IPS DF 6.9 (cell line): ENCODE measurements around the gene GFER.
A peak's percentile ranks its signal among the peaks of the same experiment; 100 is the strongest.

Experiments
- DNase-seq: peaks from one replicate; pipeline ENCODE4 v3.0.0-alpha.2; 2013; ENCODE audit warnings: low read depth, low spot score
- H3K27ac ChIP-seq: one replicate; pipeline ENCODE4 v1.5.1; 2013; ENCODE audit warnings: low read length, control low read depth
- H3K27me3 ChIP-seq: 2 replicates; pipeline ENCODE4 v1.6.1; 2013; ENCODE audit warnings: mild to moderate bottlenecking, low read length; ENCODE audit not compliant: control insufficient read depth, insufficient read depth
- H3K36me3 ChIP-seq: 2 replicates; pipeline ENCODE4 v1.6.1; 2013; ENCODE audit warnings: low read length; ENCODE audit not compliant: control insufficient read depth, insufficient read depth
- H3K4me1 ChIP-seq: 2 replicates; pipeline ENCODE4 v1.6.1; 2013; ENCODE audit warnings: low read length; ENCODE audit not compliant: control insufficient read depth, insufficient read depth
- H3K4me3 ChIP-seq: 2 replicates; pipeline ENCODE4 v1.5.1; 2013; ENCODE audit warnings: mild to moderate bottlenecking, low read length
- H3K9me3 ChIP-seq: 2 replicates; pipeline ENCODE4 v1.6.1; 2013; ENCODE audit warnings: low read length, inconsistent platforms; ENCODE audit not compliant: control insufficient read depth, insufficient read depth
- WGBS: extraction: QIAGEN DNeasy Blood & Tissue Kit; methylation state at CpG from one replicate; pipeline ENCODE4 v1.1.7; 2013; ENCODE audit warnings: mixed read lengths, missing lambda C conversion rate; ENCODE audit not compliant: insufficient read length, insufficient coverage; 5-methylcytosine and 5-hydroxymethylcytosine counted together

GFER gene

DNA sequence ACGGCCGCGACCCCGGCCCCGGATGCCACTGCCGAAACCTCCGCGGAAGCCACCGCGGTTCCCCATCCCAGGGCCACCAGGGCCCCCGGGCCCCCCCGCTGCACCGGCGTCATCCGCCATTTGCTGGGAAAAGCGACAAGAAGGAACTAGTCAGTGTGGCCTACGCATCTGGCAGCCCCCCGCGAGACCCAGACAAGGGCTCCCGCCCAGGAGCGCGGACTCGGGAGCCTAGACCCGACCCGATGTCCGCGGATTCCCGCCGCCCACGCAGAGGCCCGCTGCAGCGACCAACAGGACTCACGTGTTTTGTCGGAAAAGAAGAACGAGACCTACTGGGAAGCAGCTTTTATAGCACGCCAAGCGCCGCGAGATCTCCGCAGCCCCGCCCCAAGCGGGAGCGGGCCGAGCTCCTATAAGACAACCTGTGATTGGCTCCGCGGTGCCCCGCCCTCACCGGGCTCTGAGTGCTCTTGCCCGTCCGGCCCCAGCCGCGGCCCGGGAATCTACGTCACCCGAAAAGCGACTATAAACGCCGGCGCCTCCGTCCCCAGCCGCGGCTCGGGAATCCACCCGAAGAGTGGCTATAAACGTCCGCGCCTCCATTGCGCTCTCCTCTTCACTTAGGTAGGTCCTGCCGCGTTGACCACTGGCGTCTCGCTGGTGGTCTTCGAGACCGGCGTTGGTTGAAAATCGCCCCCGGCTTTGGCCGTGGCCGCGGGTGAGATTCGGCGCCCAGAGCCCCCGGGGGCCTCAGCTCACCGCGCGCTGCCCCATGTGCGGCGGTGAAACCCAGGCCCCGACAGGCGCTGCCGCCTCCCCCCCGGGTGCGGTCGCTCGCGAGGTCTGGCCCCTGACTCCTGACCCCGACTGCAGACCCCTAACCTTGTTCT is 19.2 kb upstream of the GFER start, which contains the start of gene RPS2:
Gene RPS2, minus strand, starts transcription at position 321 of the 890 bp plus-strand sequence. Its CDS starts 201 bp downstream, at position 120.
- WGBS, result no CpG with 5 or more reads among the region's 97 CpGs
- Histone ChIP-seq H3K36me3 (peaks cover 18% of the 10 kb centered on the region), H3K9me3 (no peaks in the 10 kb centered on the region), H3K4me3 (peak within 1 kb of the TSS; percentile 92), H3K27ac (no peak within 1 kb of the TSS), H3K27me3 (no peaks in the 10 kb centered on the region), H3K4me1 (no peaks in the 10 kb centered on the region)
- DNase-seq, result peak; percentile 89

DNA sequence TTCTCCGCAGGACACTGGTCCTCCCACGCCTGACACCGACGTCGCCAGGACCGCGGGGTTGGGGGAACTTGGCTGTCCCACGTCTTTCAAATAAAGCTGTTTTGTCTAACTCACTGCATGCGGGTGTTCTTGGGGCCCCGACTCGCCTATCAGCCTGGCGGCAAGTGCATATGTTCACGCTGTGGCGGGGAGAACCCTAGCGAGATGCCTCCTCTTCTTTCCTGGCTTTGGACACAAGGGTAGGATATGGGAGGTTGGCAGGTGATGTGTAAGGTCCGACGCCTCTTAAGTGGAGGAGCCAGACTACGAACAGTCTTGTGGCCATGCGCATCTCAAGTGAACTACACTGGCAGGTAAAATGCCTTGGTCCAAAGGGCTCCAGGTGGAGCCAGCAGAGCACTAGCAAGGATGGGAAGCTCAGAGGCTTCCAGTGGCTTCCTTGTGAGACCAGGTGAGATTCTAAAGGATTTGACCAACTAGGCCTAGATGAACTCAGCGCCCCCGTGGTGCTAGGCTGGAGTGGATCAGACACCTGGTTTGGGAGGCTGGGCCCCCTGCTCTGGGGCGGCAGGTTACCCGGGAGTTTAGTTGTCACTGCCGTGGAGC is 18.5 kb upstream of the GFER start:
- no CpG with 5 or more reads among the region's 24 CpGs for WGBS
- Histone ChIP-seq H3K4me1 (no peaks in the 10 kb centered on the region), H3K27me3 (no peaks in the 10 kb centered on the region), H3K36me3 (peaks cover 18% of the 10 kb centered on the region), H3K9me3 (no peaks in the 10 kb centered on the region), H3K27ac (no peak overlapping the region), H3K4me3 (peak overlapping the region; percentile 92)
- DNase-seq, result no peak

DNA sequence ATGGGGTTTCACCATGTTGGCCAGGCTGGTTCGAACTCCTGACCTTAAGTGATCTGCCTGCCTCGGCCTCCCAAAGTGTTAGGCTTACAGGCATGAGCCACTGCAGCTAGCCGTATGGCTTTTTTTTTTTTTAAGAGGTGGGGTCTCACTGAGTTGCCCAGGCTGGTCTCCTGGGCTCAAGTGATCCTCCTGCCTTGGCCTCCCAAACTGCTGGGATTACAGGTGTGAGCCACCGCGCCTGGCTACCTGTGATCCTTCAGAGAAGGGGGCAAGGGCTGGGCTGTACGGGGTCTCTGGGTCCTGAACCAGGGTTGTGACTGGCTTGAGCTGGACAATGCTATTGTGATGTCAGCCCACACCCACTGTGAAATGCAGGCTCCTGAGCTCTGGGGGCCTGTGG is 17.5 kb upstream of the GFER start, which contains the start of gene RNF151:
Gene RNF151, plus strand, starts transcription at position 397 of the 400 bp plus-strand sequence. CDS start 26 bp downstream, outside the sequence.
- Histone ChIP-seq H3K4me1 (0 out of 2 replicates have a peak, but pooled peaks cover 2% of the 10 kb centered on the region), H3K36me3 (peaks cover 18% of the 10 kb centered on the region), H3K27me3 (no peaks in the 10 kb centered on the region), H3K27ac (no peak within 1 kb of the TSS), H3K9me3 (no peaks in the 10 kb centered on the region), H3K4me3 (peak within 1 kb of the TSS; percentile 92; the same call in 1 of the 2 replicates)
- no peak for DNase-seq
- WGBS, result no CpG with 5 or more reads among the region's 6 CpGs

DNA sequence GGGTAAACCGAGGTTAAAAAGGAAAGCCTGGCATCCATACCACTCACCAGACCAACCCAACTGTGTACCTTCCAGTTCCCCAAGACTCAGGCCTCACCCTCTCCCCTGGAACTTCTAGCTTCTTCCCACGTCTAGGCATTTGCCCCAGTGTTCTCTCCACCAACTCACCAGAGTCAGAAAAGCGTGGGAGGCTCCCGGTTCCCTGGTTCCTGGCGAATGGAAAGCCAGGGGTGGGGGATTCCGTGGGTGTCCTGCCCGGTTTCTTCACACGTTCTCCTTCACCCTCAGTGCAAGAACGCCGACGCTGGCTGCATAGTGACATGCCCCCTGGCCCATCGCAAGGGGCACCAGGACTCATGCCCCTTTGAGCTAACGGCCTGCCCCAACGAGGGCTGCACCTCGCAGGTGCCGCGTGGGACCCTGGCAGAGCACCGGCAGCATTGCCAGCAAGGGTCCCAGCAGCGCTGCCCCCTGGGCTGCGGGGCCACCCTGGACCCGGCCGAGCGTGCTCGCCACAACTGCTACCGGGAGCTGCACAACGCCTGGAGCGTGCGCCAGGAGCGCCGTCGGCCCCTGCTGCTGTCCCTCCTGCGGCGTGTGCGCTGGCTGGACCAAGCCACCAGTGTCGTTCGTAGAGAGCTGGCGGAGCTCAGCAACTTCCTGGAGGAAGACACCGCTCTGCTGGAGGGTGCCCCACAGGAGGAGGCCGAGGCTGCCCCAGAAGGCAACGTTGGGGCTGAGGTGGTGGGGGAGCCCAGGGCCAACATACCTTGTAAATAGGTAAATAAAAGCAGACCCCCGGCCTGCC is 15.6 kb upstream of the GFER start:
- Histone ChIP-seq H3K4me3 (no peak overlapping the region), H3K27me3 (no peaks in the 10 kb centered on the region), H3K4me1 (peaks cover 5% of the 10 kb centered on the region), H3K27ac (no peak overlapping the region), H3K9me3 (no peaks in the 10 kb centered on the region), H3K36me3 (peaks cover 6% of the 10 kb centered on the region)
- DNase-seq, result no peak
- no CpG with 5 or more reads among the region's 41 CpGs for WGBS

DNA sequence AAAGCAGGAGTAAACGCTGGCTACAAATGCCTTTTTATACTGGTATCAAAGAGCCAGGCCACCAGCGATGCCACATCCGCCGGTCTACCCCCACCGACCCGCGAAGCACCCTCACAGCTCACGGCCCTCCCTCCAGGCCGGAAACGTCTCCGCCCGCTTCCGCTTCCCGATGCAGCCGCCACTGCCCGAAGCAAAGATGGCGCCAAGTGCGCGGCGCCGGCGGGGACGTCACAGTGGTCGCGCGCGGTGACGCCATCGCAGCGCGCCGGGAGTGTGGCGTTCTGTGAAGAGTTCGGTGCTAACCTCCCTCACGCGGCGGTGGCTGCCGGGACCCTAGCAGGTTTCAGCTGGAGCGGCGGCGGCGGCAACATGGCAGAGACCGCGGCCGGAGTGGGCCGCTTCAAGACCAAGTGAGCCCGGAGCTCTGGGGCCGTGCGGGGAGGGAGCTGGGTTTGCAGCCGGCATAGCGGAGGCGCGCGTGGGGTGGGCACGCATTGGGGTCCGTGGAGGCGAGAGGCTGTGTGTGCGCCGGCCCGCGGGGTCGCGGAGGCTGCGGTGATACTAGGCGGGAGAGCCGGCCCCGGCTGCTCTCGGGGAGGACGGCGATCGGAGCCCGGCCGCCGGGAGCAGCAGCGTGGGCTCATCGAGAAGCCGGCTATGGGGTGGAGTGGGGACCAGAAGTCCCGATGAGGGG is 12.1 kb upstream of the GFER start, which contains the start of gene TBL3:
Gene TBL3, plus strand, starts transcription at position 258 of the 694 bp plus-strand sequence. Its CDS starts 112 bp downstream, at position 370.
- no CpG with 5 or more reads among the region's 78 CpGs for WGBS
- H3K27ac ChIP-seq, result no peak within 1 kb of the TSS
- no peaks in the 10 kb centered on the region for H3K9me3 ChIP-seq
- H3K4me3 ChIP-seq, result peak within 1 kb of the TSS; percentile 90
- peaks cover 5% of the 10 kb centered on the region for H3K4me1 ChIP-seq
- H3K36me3 ChIP-seq, result peaks cover 24% of the 10 kb centered on the region
- DNase-seq, result peak; percentile 83
- H3K27me3 ChIP-seq, result no peaks in the 10 kb centered on the region

DNA sequence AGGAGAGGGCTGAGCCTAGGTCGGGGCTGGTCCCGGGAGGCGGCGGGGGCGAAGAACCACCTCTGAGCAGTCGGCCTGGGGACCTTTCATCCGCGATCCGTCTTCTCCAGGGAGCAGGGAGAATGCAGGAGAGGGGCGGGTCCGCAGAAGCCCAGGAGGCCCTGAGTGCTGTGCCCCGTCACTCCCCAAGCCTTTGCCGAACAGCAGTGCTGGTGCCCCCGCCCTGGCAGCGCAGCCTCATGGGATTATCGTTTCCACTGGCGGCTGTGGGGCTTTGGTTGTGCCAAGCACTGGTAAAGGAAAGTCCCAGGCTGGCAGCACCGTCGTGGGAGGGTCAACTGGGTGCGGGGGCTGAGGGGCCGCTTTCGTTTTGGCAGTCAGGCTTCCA is 11.5 kb upstream of the GFER start:
- H3K27me3 ChIP-seq, result no peaks in the 10 kb centered on the region
- DNase-seq, result no peak
- peaks cover 29% of the 10 kb centered on the region for H3K36me3 ChIP-seq
- H3K9me3 ChIP-seq, result no peaks in the 10 kb centered on the region
- no peak overlapping the region for H3K27ac ChIP-seq
- H3K4me3 ChIP-seq, result peak overlapping the region; percentile 90
- H3K4me1 ChIP-seq, result peaks cover 5% of the 10 kb centered on the region
- no CpG with 5 or more reads among the region's 22 CpGs for WGBS

DNA sequence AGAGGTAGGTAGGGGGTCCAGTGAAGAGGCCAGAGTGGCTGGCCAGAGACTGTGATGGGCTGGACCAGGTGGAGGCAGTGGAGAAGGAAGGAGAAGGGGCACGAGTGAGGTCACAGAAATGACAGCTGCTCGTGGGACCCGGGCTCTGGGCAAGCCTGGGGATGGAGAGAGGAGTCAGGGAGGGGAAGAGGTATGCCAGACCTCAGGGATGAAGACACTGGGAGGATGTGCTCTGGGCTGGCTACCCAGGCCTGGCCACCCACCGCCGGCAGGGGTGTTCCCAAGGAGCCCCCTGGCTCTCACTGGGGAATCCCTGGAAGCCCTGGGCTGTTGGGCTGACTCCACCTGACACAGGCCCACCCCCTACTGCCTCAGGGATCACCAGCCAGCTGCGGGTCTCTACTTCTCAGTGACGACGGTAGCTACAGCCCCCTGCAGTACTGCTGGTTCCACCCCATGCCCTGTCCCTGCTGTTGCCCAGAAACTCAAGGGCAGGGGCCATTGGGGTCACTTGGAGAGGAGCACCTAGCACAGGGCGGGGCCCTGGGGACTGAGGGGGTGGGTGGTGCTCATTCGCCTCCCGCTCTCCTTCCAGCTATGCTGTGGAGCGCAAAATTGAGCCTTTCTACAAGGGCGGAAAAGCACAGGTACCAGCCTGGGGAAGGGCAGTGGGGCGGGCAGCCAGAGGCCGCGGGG is 10.4 kb upstream of the GFER start:
- Histone ChIP-seq H3K9me3 (no peaks in the 10 kb centered on the region), H3K4me1 (peaks cover 5% of the 10 kb centered on the region), H3K27me3 (no peaks in the 10 kb centered on the region), H3K4me3 (no peak overlapping the region), H3K27ac (no peak overlapping the region), H3K36me3 (peaks cover 37% of the 10 kb centered on the region)
- WGBS, result no CpG with 5 or more reads among the region's 16 CpGs
- no peak for DNase-seq

DNA sequence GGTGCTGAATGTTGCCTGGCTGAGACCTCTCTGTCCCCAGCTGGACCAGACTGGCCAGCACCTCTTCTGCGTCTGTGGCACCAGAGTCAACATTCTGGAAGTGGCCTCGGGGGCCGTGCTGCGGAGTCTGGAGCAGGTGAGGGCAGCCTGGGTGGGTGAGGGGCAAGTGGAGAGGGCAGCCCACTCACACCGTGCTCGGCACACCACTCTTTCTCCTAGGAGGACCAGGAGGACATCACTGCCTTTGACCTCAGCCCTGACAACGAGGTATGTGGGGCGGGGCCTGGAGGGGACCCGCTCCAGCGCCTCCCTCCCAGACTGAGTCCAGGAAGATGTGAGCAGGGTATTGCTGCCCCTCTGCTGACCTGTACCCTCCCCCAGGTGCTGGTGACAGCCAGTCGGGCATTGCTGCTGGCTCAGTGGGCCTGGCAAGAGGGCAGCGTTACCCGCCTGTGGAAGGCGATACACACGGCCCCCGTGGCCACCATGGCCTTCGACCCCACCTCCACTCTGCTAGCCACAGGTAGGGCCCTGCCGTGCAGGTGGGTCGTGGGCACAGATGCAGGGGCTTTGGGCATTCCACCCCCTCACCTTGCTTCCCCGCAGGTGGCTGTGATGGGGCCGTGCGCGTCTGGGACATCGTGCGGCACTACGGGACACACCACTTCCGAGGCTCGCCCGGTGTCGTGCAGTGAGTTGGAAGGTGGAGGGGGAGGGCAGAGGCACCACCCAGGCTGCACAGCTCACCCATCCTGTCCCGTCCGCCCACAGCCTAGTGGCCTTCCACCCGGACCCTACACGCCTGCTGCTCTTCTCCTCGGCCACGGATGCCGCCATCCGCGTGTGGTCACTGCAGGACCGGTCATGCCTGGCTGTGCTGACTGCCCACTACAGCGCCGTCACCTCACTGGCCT is 9.6 kb upstream of the GFER start:
- Histone ChIP-seq H3K27ac (no peak overlapping the region), H3K4me3 (no peak overlapping the region), H3K9me3 (no peaks in the 10 kb centered on the region), H3K36me3 (peaks cover 37% of the 10 kb centered on the region), H3K27me3 (no peaks in the 10 kb centered on the region), H3K4me1 (peaks cover 5% of the 10 kb centered on the region)
- no CpG with 5 or more reads among the region's 42 CpGs for WGBS
- DNase-seq, result no peak
